Measurements from ENCODE around the gene COL4A4.

COL4A4 gene

DNA sequence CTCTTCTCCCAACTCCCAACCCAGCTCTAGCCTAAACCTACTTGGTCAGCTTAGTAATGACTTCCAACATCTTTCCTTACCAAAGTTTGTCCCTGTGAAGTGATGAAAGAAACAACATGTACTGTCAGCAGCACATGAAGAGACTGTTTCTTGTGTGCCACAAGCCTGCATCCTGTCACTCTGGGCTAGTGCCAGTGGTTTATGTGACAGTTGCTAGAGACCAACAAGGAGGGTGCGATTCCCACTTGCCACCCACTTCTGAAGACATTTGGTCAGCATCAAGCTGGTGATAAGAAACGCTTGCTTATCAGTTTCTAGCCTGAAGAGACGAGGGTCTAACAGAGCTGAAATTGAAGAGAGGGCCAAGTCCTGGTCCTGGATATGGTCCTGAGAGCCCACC is 132.6 kb downstream of the COL4A4 start:
- no peak for DNase-seq

- DNase-seq, result no peak
Observed at GRCh38 chr2:227030789-227031188, 133.2 kb downstream of the COL4A4 start.

GRCh38 chr2:227029426-227030105 is 134.4 kb downstream of the COL4A4 start:
- peak in 1 of 51 donors; percentile 2 for DNase-seq

DNA sequence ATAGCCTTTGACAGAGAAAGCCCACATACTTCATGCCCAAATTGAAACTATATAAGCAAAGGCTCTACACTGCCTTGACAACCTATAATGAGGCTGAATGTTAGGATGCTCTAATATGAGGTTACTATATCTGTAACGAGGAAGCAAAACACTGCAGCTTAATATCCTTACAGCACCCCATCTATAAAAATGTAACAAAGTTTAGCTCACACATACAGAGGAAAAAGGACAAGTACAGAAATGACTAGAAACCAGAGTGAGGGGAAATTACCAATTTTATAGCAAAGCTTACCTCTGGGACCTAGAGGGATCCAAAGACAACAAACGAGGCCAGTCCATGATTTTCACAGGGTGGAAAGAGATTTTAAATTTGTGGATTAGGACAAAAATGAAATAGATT is 138.5 kb downstream of the COL4A4 start:
- DNase-seq, result no peak

DNA sequence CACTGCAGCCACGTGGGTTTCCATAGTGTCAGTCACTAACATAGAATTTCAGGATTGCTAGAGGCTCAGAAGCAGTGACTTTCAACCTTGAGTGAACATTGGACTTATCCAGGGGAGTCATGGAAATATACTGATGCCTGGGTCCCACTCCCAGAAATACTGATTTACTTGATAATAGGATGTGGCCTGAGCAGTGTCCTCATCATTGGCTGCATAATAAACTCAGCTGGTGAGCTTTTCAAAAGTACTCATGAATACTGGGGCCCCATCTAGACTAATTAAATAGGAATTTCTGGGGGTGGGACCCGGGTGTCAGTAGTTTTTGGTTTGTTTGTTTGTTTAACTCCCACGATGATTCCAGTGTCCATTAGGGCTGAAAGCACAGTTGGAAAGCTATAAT is 141.4 kb downstream of the COL4A4 start:
- DNase-seq, result no peak

- DNase-seq, result peak in 1 of 51 donors; percentile 3
Observed at GRCh38 chr2:227020416-227020815, 143.6 kb downstream of the COL4A4 start.

- DNase-seq, result no peak
Observed at GRCh38 chr2:227016894-227017293, 147.1 kb downstream of the COL4A4 start.

- DNase-seq, result no peak
Observed at GRCh38 chr2:227013881-227014280, 150.1 kb downstream of the COL4A4 start.

DNA sequence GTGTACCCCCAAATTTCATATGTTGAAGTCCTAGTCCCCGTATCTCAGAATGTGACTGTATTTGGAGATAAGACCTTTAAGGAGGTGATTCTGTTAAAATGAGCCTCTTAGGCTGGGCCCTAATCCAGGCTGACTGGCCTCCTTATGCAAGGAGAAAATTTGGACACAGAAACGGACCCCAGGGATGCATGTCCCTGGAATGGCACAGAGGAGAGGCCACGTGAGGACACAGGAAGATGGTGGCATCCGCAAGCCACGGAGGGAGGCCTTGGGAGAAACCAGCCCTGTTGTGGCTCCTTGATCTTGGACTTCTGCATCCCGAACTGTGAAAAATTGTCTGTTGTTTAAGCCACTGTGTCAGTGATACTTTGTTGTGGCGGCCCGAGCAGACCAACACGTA is 150.7 kb downstream of the COL4A4 start:
- DNase-seq, result no peak

DNA sequence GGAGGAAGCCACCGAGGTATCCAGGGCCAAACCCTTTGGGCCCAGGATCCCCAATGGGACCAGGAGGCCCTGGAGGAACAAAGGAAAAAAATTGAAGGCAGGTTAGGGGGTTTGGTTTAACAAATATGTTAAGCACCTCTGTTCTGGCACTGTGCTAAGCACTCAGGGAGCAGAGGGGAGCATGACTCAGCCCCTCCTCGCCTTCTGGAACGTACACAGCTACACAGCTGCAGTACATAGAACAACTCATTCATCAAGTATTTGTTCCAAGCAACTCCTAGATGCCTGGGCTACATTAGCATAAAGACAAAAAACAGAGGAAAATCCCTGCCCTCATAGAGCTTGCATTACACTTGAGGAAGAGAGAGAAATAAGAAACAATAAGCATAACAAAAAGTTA is 153.6 kb downstream of the COL4A4 start:
- DNase-seq, result no peak

DNA sequence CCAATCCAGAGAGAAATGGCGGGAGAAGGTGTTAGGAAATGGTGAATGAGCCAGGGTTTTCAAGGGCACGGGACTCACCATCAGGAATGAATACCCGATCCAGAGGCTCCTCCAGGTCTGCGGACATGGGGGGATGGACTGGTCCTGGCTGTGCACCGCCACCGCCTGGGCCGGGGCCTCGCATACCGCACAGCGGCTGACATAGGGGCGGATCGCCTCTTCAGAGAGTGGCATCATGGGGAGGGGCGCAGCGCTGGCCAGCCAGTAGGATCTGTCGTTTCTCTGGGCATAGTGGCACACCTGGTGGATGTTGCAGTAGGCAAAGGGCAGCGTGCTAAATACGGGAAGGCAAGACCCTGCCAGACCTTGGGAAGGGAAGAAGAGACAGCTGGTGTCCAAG is 156.1 kb downstream of the COL4A4 start:
- DNase-seq, result no peak

GRCh38 chr2:227007148-227007547 is 156.9 kb downstream of the COL4A4 start:
- peak in 1 of 51 donors; percentile 5 for DNase-seq

DNA sequence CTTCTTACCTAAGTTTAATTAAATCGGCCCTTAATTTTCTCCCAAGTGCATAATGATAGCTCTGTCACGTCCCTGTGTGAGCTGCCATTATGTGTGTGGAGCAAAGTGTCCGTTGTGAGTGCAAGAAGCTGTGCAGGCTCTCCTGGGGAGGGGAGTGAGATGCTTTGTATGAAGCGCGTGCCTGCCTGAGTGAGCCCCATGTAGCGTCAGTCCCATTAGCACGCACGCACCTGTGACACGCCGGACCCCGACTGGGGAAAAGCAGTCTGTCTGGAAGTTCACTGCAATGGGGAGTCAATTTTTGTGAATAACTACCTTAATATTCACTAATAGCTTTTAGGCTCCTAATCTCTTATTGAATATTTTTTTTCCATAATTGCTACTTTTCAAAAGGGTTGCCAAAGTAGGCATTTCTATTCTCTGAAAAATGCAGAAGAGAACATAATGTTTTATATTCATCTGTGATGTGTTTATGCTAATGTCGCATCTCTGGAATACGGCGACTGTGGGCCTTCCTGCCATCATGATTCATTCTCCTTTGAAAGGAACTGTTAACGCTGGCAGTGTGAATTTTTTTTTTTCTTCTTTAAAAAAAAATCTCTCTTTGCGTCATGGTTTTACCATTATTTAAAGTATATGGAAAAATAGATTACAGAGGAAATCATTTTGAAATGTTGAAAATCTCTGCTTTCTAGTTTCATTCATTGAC is 157.7 kb downstream of the COL4A4 start:
- DNase-seq, result peak in 3 of 51 donors; percentile 4 to 11 (median 8)

- no peak for DNase-seq
Observed at GRCh38 chr2:227004482-227004881, 159.5 kb downstream of the COL4A4 start.

DNA sequence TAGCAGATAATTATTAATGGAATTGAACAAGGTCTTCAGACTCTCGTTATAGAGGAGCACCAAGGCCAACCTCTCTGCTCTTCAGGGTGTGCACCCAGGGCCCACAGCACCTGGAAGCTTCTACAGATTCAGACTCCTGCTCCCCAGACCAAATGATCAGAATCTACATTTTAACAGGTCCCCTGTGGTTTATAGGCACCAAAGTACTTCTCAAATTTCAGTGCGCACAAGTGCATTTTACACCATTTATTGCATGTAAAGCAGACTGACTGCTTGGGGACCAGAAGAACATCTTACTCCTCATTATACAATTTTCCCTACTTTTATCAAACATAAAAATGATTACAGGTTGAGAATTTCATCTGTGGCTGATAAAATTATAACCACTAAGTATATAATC is 163.9 kb downstream of the COL4A4 start:
- DNase-seq, result no peak

GRCh38 chr2:226999661-227000060 is 164.3 kb downstream of the COL4A4 start:
- peak in 2 of 51 donors; percentile 11 to 37 for DNase-seq

GRCh38 chr2:226995625-226996041 is 168.4 kb downstream of the COL4A4 start:
- DNase-seq, result peak in 14 of 51 donors; percentile 9 to 39 (median 16)

GRCh38 chr2:226994775-226995174 is 169.2 kb downstream of the COL4A4 start:
- DNase-seq, result no peak

DNA sequence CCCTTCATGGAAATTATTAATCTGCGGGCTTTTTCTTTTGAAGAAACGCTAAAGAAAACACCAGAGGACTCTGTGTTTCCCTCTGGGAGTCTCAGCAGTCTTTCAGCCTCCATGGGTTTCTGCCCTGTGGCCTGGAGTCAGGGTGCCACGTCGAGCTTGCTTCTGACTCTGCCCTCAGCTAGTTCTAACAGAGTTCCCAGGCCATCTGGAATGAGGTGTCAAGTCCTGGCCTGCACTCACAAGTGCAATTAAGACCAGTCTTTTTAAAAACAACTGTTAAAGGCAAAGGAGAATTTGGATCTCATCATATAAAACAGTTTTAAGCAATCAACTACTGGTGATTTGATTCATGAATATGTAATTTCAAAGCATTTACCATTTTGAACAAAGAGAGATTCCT is 170.8 kb downstream of the COL4A4 start:
- no peak for DNase-seq

- no peak for DNase-seq
Observed at GRCh38 chr2:226991663-226992062, 172.3 kb downstream of the COL4A4 start.

DNA sequence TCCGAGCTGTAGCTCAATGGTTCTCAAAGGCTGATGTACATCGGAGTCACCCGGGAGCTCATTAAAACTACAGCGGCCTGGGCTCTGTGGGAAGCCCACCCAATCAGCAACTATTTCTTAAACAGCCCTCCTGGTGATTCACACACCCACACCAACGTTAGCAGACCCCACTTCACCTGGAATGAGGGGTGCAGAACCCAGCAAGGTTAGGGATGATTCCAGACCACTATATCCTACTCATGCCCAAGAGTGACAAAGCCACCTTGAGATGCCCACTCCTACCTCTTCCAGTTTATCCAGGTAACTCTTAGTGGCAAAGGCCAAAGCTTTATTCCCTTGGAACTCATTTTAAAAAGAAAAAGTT is 178.4 kb downstream of the COL4A4 start:
- no peak for DNase-seq

- peak in 30 of 51 donors; percentile 5 to 84 (median 31) for DNase-seq
Observed at GRCh38 chr2:226984750-226985582, 179.0 kb downstream of the COL4A4 start.
